ENCODE measurements around the gene HS1BP3. TPM values are rescaled to one million over a fixed set of nuclear protein-coding genes. Genes with fewer than 3 reads are reported as not detected.
A peak's percentile ranks its signal among the peaks of the same experiment; 100 is the strongest.

The HS1BP3 gene
- total and polyA plus RNA-seq, 9 of the 15 experiments (the other 6 are each of a cell fraction or from before 2014, with no cell fraction given) = 0.41 to 8.3 (median 5.9) TPM

DNA sequence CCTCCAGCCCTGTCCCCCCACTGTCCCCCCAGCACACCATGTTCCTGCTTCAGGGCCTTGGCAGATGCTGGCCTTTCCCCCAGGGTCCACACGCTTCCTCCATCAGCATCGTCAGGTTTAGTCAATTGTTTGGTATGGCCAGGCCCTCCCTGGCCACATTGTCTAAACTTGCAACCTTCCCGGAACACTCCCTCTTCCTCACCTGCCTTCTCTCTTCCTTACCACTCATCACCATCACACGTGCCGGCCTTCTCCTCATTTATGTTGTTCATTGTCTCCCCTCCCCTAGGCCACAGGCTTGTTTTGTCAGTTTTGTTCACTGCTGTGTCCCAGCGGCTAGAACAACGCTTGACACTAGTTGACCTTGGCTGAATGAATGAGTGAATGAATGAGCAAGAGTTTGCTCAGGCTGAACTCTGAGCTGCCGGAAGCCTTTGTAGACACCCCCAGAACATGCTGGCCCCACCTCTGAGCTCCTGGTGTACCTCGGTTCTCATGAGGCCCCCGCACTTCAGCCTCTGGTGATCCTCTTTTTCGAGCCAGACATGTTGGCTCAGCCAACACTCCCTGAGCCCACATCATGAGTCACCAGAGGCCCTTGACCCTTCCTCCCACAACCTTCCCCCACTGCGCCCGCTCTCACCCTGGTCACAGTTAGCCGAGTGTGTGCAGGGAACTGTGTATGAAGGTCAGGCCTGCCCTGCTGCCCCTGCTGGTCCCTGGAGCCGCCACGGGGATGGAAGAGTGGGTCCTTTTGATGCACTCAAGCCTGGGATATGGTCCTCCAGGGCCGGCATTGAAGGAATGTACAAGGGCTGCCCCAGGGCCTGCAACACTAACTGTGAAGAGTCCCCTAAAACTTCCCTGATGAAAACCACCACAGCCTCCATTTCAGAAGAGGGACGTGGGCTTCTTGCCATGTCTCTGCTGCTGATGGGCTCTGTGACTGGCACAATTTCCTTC lies 57.5 kb downstream of the HS1BP3 start (continued):
- TF ChIP-seq, protein P1, sequence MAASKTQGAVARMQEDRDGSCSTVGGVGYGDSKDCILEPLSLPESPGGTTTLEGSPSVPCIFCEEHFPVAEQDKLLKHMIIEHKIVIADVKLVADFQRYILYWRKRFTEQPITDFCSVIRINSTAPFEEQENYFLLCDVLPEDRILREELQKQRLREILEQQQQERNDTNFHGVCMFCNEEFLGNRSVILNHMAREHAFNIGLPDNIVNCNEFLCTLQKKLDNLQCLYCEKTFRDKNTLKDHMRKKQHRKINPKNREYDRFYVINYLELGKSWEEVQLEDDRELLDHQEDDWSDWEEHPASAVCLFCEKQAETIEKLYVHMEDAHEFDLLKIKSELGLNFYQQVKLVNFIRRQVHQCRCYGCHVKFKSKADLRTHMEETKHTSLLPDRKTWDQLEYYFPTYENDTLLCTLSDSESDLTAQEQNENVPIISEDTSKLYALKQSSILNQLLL (CRISPR knock-in tag; IDR thresholded peaks at IDR 0.05; ENCODE audit: borderline replicate concordance) = no peak
- TF ChIP-seq GATAD2A (IDR thresholded peaks at IDR 0.05) (peak; percentile 49; the same call in 1 of the 2 replicates), ZNF785 (CRISPR knock-in tag; IDR thresholded peaks at IDR 0.05) (no peak), JUND (IDR thresholded peaks at IDR 0.05; ENCODE audit: borderline replicate concordance, low read depth, low read length) (peak; percentile 97), JUND (tag; IDR thresholded peaks at IDR 0.05; ENCODE audit: borderline replicate concordance, low read depth, low read length) (peak; percentile 93; the same call in 2 of the 3 replicates), HDAC8 (tag; IDR thresholded peaks at IDR 0.05) (peak; percentile 49; the same call in 1 of the 2 replicates), RAD21 (CRISPR knock-in tag; conservative IDR thresholded peaks at IDR 0.05 in 1 of 2, IDR thresholded peaks at IDR 0.05 in 1 of 2) (peak in 1 of 2 experiments; percentile 29; a peak in 1 of 4 replicates), FOXK2 (conservative IDR thresholded peaks at IDR 0.05 in 1 of 2, IDR thresholded peaks at IDR 0.05 in 1 of 2; ENCODE audit: low read depth in 2 of 2) (no peak), ZNF175 (CRISPR knock-in tag; IDR thresholded peaks at IDR 0.05; ENCODE audit: low read depth) (peak; percentile 89), YY1 (IDR thresholded peaks at IDR 0.05; ENCODE audit: borderline replicate concordance in 1 of 3, control insufficient read depth in 1 of 3, extremely low read depth in 1 of 3, insufficient read depth in 3 of 3, insufficient read length in 1 of 3, insufficient replicate concordance in 2 of 3, low read depth in 1 of 3, low read length in 2 of 3) (peak in 1 of 3 experiments; percentile 42), KLF16 (IDR thresholded peaks at IDR 0.05) (peak; percentile 37; the same call in 1 of the 2 replicates), RNF2 (IDR thresholded peaks at IDR 0.05) (peak; percentile 84)
- TF ChIP-seq, protein P2, sequence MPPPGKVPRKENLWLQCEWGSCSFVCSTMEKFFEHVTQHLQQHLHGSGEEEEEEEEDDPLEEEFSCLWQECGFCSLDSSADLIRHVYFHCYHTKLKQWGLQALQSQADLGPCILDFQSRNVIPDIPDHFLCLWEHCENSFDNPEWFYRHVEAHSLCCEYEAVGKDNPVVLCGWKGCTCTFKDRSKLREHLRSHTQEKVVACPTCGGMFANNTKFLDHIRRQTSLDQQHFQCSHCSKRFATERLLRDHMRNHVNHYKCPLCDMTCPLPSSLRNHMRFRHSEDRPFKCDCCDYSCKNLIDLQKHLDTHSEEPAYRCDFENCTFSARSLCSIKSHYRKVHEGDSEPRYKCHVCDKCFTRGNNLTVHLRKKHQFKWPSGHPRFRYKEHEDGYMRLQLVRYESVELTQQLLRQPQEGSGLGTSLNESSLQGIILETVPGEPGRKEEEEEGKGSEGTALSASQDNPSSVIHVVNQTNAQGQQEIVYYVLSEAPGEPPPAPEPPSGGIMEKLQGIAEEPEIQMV (tag; conservative IDR thresholded peaks at IDR 0.05; ENCODE audit: low read depth) = no peak
- TF ChIP-seq, protein P3, sequence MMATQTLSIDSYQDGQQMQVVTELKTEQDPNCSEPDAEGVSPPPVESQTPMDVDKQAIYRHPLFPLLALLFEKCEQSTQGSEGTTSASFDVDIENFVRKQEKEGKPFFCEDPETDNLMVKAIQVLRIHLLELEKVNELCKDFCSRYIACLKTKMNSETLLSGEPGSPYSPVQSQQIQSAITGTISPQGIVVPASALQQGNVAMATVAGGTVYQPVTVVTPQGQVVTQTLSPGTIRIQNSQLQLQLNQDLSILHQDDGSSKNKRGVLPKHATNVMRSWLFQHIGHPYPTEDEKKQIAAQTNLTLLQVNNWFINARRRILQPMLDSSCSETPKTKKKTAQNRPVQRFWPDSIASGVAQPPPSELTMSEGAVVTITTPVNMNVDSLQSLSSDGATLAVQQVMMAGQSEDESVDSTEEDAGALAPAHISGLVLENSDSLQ (IDR thresholded peaks at IDR 0.05) = 0 out of 2 replicates have a peak, but pooled peaks have one; percentile 5
- TF ChIP-seq, protein P4, sequence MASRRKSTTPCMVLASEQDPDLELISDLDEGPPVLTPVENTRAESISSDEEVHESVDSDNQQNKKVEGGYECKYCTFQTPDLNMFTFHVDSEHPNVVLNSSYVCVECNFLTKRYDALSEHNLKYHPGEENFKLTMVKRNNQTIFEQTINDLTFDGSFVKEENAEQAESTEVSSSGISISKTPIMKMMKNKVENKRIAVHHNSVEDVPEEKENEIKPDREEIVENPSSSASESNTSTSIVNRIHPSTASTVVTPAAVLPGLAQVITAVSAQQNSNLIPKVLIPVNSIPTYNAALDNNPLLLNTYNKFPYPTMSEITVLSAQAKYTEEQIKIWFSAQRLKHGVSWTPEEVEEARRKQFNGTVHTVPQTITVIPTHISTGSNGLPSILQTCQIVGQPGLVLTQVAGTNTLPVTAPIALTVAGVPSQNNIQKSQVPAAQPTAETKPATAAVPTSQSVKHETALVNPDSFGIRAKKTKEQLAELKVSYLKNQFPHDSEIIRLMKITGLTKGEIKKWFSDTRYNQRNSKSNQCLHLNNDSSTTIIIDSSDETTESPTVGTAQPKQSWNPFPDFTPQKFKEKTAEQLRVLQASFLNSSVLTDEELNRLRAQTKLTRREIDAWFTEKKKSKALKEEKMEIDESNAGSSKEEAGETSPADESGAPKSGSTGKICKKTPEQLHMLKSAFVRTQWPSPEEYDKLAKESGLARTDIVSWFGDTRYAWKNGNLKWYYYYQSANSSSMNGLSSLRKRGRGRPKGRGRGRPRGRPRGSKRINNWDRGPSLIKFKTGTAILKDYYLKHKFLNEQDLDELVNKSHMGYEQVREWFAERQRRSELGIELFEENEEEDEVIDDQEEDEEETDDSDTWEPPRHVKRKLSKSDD (conservative IDR thresholded peaks at IDR 0.05; ENCODE audit: low read length) = no peak
- TF ChIP-seq, protein P5, sequence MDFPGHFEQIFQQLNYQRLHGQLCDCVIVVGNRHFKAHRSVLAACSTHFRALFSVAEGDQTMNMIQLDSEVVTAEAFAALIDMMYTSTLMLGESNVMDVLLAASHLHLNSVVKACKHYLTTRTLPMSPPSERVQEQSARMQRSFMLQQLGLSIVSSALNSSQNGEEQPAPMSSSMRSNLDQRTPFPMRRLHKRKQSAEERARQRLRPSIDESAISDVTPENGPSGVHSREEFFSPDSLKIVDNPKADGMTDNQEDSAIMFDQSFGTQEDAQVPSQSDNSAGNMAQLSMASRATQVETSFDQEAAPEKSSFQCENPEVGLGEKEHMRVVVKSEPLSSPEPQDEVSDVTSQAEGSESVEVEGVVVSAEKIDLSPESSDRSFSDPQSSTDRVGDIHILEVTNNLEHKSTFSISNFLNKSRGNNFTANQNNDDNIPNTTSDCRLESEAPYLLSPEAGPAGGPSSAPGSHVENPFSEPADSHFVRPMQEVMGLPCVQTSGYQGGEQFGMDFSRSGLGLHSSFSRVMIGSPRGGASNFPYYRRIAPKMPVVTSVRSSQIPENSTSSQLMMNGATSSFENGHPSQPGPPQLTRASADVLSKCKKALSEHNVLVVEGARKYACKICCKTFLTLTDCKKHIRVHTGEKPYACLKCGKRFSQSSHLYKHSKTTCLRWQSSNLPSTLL (IDR thresholded peaks at IDR 0.05) = no peak
